Sigmoid colon (tissue), 7 donors: ENCODE results near the gene OBI1. TPM values are rescaled to one million over a fixed set of nuclear protein-coding genes. Genes with fewer than 3 reads are reported as not detected.

Source experiments
- DNase-seq: peaks from one replicate; pipeline ENCODE4 v3.0.0-alpha.2; 2019
- H3K27ac ChIP-seq, 4 donors: fragments of 200-600 bp; sonication (generic); one replicate each; pipeline ENCODE4 v1.5.1; 2016 to 2019; ENCODE audit warnings: mild to moderate bottlenecking in 1 of 4
- H3K27me3 ChIP-seq, 3 donors: fragments of 200-600 bp; sonication (generic); one replicate each; pipeline ENCODE4 v1.5.1; 2019; ENCODE audit warnings: mild to moderate bottlenecking in 1 of 3
- H3K36me3 ChIP-seq, 4 donors: fragments of 200-600 bp; sonication (generic); one replicate each; pipeline ENCODE4 v1.5.1; 2016 to 2019
- H3K4me1 ChIP-seq, 4 donors: fragments of 200-600 bp; sonication (generic); one replicate each; pipeline ENCODE4 v1.5.1; 2017 to 2019
- H3K4me3 ChIP-seq, 4 donors: fragments of 200-600 bp; sonication (generic); one replicate each; pipeline ENCODE4 v1.5.1; 2017 to 2019; ENCODE audit warnings: mild to moderate bottlenecking in 2 of 4, moderate library complexity in 1 of 4
- H3K9me3 ChIP-seq, 4 donors: fragments of 200-600 bp in 3 of 4; sonication (generic) in 3 of 4; one replicate each; pipeline versions ENCODE4 v1.5.1 to v1.6.1; 2013 to 2019
- EP300 ChIP-seq, 4 donors: sonication (generic); formaldehyde crosslinking; IDR thresholded peaks; one replicate each; pipeline ENCODE4 v1.6.1; 2017; ENCODE audit warnings: antibody characterized with exemption in 4 of 4
- POLR2A ChIP-seq, 2 donors: fragments of 450-650 bp; IDR thresholded peaks; one replicate each; pipeline ENCODE4 v1.6.1; 2016; ENCODE audit warnings: antibody characterized with exemption in 2 of 2, mild to moderate bottlenecking in 2 of 2, moderate library complexity in 2 of 2
- POLR2AphosphoS5 ChIP-seq, 4 donors: sonication (generic); formaldehyde crosslinking; IDR thresholded peaks; one replicate each; pipeline ENCODE4 v1.6.1; 2017; ENCODE audit warnings: antibody characterized with exemption in 4 of 4
- WGBS, 2 donors: extraction: QIAGEN DNeasy Blood & Tissue Kit; methylation state at CpG; one replicate each; pipeline ENCODE4 v1.1.7; 2013; 5-methylcytosine and 5-hydroxymethylcytosine counted together
- intact Hi-C: fragments of 100-400 bp; cut with DNase I; formaldehyde crosslinking; loops from one replicate; pipeline ENCODE4 v1.15.1; 2023
- polyA plus RNA-seq, 3 donors: library from polyadenylated mRNA; stranded (reverse); fragments of 200-250 nt; gene quantifications; one replicate each; pipeline ENCODE4 v1.2.3, GENCODE V29; 2013
- total RNA-seq, 4 donors: library from RNA; depleted of rRNA; stranded (reverse); fragments of >200 nt; gene quantifications; one replicate each; pipeline ENCODE4 v1.1.0, GENCODE V29; 2016
- TF ChIP-seq, protein P1 (sequence below), 4 experiments: fragments of 450-650 bp in 3 of 4; fragments of 200-600 bp in 1 of 4; IDR thresholded peaks; one replicate each; pipeline ENCODE4 v1.5.1; 2016 to 2019; ENCODE audit warnings: antibody characterized with exemption in 4 of 4, mild to moderate bottlenecking in 3 of 4, moderate library complexity in 2 of 4
- donor health status: healthy with polysubstance abuse.
- donor health status: Bipolar disorder and iron deficiency.
- donor health status: healthy.

OBI1 gene
- total and polyA plus RNA-seq, 7 donors = 2.1 to 13.6 (median 9.1) TPM

DNA sequence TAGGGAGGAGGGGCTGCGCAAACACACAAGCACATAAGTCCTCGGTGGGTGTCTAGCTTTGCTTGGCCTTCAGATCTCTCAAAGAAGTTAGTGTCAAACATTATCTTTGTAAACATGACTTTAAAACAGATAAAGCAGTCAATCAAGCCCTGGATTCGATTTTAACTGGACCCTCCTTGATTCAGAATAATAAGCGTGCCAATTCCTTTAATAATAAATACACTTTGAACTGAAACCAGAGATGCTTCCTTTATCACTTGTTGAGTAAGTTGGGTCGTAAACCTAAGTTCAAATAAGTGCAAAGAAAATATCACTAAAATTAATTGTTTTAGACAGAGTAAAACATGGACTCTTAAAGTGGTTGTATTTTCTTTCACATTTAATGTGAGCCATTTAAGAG is 86.5 kb downstream of the OBI1 start:
- DNase-seq = no peak
- WGBS, 2 donors = 56 to 70% methylated on average over 5 of the region's 5 CpGs
- no peak overlapping the region for H3K4me3 ChIP-seq
- H3K36me3 ChIP-seq = no peaks in the 10 kb centered on the region
- no peak overlapping the region for H3K27ac ChIP-seq
- intact Hi-C loops = no loop called here
- H3K4me1 ChIP-seq = no peaks in the 10 kb centered on the region
- no peaks in the 10 kb centered on the region for H3K27me3 ChIP-seq
- TF ChIP-seq POLR2A (IDR thresholded peaks at IDR 0.05) = no peak
- TF ChIP-seq POLR2AphosphoS5 (IDR thresholded peaks at IDR 0.05) = no peak
- TF ChIP-seq, protein P1, sequence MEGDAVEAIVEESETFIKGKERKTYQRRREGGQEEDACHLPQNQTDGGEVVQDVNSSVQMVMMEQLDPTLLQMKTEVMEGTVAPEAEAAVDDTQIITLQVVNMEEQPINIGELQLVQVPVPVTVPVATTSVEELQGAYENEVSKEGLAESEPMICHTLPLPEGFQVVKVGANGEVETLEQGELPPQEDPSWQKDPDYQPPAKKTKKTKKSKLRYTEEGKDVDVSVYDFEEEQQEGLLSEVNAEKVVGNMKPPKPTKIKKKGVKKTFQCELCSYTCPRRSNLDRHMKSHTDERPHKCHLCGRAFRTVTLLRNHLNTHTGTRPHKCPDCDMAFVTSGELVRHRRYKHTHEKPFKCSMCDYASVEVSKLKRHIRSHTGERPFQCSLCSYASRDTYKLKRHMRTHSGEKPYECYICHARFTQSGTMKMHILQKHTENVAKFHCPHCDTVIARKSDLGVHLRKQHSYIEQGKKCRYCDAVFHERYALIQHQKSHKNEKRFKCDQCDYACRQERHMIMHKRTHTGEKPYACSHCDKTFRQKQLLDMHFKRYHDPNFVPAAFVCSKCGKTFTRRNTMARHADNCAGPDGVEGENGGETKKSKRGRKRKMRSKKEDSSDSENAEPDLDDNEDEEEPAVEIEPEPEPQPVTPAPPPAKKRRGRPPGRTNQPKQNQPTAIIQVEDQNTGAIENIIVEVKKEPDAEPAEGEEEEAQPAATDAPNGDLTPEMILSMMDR (IDR thresholded peaks at IDR 0.05) = no peak
- no peak for TF ChIP-seq EP300 (IDR thresholded peaks at IDR 0.05)
- no peaks in the 10 kb centered on the region for H3K9me3 ChIP-seq

DNA sequence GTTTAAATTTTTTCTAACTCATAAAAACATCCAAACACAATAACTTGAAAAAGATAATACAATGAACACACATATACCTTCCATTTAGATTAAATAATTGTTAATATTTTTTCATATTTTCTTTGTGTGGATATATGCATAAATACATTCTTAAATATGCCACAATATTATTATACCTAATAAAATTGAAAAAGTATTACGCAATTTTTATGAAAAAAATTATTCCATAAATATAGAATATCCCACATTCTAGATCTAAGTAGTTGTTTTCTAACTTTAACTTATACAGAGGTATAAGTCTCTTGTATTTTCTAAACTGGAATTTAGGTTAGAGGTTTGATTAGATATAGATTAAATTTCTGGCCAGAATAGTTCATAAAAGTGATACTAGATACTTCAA is 89.9 kb downstream of the OBI1 start:
- H3K36me3 ChIP-seq = no peaks in the 10 kb centered on the region
- intact Hi-C loops = no loop called here
- TF ChIP-seq POLR2A (IDR thresholded peaks at IDR 0.05) (no peak), POLR2AphosphoS5 (IDR thresholded peaks at IDR 0.05) (no peak), EP300 (IDR thresholded peaks at IDR 0.05) (no peak)
- TF ChIP-seq, protein P1 (IDR thresholded peaks at IDR 0.05) = no peak
- H3K9me3 ChIP-seq = no peaks in the 10 kb centered on the region
- H3K4me1 ChIP-seq = no peaks in the 10 kb centered on the region
- DNase-seq = no peak
- no peak overlapping the region for H3K4me3 ChIP-seq
- H3K27ac ChIP-seq = no peak overlapping the region
- 90 to 94% methylated on average over 1 of the region's 1 CpG for WGBS, 2 donors
- no peaks in the 10 kb centered on the region for H3K27me3 ChIP-seq

GRCh38 chr13:78566631-78567030 is 92.3 kb downstream of the OBI1 start:
- Histone ChIP-seq H3K9me3 (no peaks in the 10 kb centered on the region), H3K4me3 (no peak overlapping the region), H3K4me1 (no peaks in the 10 kb centered on the region), H3K36me3 (no peaks in the 10 kb centered on the region), H3K27ac (no peak overlapping the region), H3K27me3 (no peaks in the 10 kb centered on the region)
- 83 to 86% methylated on average over 5 of the region's 5 CpGs for WGBS, 2 donors
- DNase-seq = no peak
- TF ChIP-seq, protein P1 (IDR thresholded peaks at IDR 0.05) = no peak
- TF ChIP-seq POLR2AphosphoS5 (IDR thresholded peaks at IDR 0.05) = no peak
- no peak for TF ChIP-seq EP300 (IDR thresholded peaks at IDR 0.05)
- no peak for TF ChIP-seq POLR2A (IDR thresholded peaks at IDR 0.05)
- intact Hi-C loops = no loop called here

Other genes starting within 250 kb of the OBI1 start
- gene POU4F1, start 55.6 kb downstream of the OBI1 start, total RNA-seq = not detected
- under 1 TPM in 1 of 3 donors, not detected in 2; 0.07 TPM for gene POU4F1, start 55.6 kb downstream of the OBI1 start, polyA plus RNA-seq